Left renal pelvis (tissue), 4 donors: ENCODE data around the gene AK3. TPM values are rescaled to one million over a fixed set of nuclear protein-coding genes. Genes with fewer than 3 reads are reported as not detected.

Experiments
- DNase-seq, 4 donors: peaks; one replicate each; pipeline ENCODE4 v3.0.0-alpha.2; 2013; ENCODE audit warnings: low read depth in 4 of 4, low spot score in 3 of 4
- polyA plus RNA-seq, 4 donors: library from polyadenylated mRNA; unstranded; fragments of 120-200 nt; gene quantifications; one replicate each; pipeline ENCODE4 v1.2.1, GENCODE V29; 2013; ENCODE audit not compliant: insufficient read length in 4 of 4

AK3 gene
- polyA plus RNA-seq, 4 donors, result 76.7 to 120 (median 108) TPM

GRCh38 chr9:4713849-4714248 is 27.2 kb downstream of the AK3 start:
- no peak for DNase-seq

- no peak for DNase-seq
Observed at GRCh38 chr9:4709380-4709779, 31.6 kb downstream of the AK3 start.

GRCh38 chr9:4706971-4707622 is 33.9 kb downstream of the AK3 start:
- DNase-seq, result no peak

GRCh38 chr9:4706021-4706420 is 35.0 kb downstream of the AK3 start:
- DNase-seq, result no peak

DNA sequence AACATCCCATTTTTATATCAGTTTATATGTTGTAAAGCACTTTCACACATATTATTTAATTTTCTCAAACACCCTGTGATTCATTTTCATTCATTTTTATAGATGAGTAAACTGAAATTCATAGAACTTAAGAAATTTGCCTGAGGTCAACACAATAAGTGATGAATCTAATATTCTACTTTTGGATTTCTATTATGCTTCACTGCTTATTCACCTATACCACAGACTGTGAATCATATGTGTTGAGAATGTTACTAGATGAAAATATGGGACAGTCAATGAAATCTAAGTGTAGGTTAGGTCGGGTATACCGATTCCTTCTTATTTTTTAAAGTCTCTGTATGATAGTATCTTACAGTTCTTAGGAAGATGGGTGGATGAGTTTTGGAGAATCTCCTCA is 36.9 kb downstream of the AK3 start:
- no peak for DNase-seq

DNA sequence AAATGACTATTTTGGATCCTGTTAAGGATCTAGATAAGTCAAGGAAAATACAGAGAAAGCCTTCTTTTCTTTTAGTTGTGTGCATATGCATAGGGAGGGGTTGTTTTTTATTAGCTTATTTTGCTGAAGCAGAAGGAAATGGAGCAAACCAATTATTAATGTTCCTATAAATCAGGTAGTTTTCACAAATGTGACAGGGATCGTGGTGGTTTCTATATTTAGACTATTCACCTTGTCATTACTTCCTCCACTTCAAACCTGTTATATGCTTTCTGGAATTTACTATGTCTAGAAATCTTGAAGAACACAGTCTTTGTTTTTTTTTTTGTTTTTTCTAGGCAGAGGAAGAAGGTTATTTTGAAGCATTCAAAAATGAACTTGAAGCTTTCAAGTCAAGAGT is 39.5 kb downstream of the AK3 start:
- no peak for DNase-seq

- no peak for DNase-seq
Observed at GRCh38 chr9:4700932-4701331, 40.1 kb downstream of the AK3 start.

DNA sequence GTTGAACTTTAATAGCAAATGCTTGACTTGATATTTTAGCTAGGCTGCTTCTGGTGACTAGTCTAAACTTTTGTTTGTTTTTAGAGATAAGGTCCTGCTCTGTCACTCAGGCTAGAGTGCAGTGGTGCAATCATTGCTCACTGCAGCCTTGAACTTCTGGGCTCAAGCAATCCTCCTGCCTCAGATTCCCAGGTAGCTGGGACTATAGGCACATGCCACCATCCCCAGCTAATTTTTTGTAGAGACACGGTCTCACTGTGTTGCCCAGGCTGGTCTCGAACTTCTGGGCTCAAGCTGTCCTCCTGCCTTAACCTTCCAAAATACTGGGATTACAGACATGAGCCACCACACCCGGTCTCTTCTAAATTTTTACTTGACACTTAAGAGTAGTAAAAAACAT is 40.9 kb downstream of the AK3 start:
- DNase-seq, result no peak

GRCh38 chr9:4691795-4692194 is 49.2 kb downstream of the AK3 start:
- DNase-seq, result no peak

- no peak for DNase-seq
Observed at GRCh38 chr9:4690144-4690543, 50.9 kb downstream of the AK3 start.

DNA sequence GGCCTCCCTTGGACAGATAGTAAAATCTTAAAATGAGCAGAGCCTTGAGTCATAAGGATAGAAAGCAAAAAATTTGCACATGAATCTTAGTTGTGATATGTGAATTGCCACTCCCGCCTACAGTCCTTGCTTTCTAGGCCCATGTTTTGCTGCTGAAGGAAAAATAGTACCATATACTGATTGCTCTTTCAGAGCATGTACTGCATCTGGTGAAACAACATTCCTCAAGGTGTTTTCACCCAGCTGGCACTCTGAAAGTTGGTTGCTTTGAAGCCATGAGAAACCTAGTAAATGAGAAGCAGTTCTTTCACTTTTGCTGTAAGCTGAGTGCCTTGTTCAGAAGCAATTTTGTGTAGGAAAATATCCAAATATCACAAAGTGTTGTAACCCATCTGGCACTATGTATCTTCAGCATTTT is 51.3 kb downstream of the AK3 start:
- no peak for DNase-seq

GRCh38 chr9:4689021-4689420 is 52.0 kb downstream of the AK3 start:
- DNase-seq, result no peak

- DNase-seq, result no peak
Observed at GRCh38 chr9:4686584-4686983, 54.4 kb downstream of the AK3 start.

DNA sequence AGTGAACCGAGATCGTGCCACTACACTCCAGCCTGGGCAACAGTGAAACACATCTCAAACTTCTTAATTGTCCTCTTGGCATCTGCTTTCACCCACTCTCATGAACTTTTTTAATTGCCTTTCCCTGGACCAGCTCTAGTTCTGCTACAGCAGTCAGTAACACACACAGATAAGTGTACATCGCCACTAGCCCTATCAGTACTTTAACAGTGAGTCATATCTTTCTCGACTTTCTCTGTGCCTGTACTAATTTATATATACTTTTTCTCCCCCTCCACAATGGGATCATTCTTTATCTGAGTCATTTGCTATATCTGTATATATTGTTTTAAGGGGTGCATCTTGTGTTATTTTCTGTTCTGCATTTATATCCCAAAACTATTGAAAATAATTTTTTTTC is 54.9 kb downstream of the AK3 start:
- DNase-seq, result no peak

- DNase-seq, result no peak
Observed at GRCh38 chr9:4684820-4685219, 56.2 kb downstream of the AK3 start.

DNA sequence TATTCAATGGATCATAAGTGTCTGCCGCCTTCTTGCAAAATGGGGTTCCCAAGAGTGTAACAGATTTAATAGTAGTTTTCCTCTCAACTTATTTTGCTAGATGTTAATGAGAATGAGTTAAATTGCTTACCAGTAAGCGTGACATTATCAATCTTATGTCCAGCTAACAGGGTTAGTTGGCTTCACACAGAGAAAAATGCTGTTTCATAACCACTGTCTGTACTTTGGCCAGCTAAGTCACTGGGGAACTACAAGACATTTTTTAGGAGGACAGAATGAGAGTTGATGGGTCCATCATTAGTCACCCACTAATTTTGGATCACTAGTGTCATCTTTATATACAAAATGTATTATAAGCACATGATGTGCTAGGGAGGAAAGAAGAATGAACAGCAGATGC is 60.3 kb downstream of the AK3 start:
- DNase-seq, result no peak

DNA sequence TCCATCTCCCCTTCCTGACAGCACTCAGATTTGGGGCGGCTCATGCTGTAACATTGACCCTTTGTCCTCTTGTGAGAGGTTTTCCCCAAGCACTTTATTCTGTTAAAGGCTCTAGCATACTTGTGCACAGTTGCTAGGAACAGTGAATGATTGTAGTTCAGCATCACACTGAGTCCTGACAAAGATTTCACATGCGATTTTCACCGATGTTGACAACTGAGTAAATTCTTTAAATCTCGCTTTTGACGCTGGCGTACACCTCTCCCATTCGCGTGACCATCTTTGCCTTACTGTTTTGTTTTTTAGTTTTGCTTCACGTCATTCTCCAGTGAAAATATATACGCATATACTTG is 60.9 kb downstream of the AK3 start:
- no peak for DNase-seq

- DNase-seq, result peak; percentile 90 to 94 (median 92)
Observed at GRCh38 chr9:4679268-4680172, 61.5 kb downstream of the AK3 start, which contains the start of gene CDC37L1. CDC37L1 (plus strand) TSS chr9:4679569; CDS start chr9:4679768, 199 bp downstream.

DNA sequence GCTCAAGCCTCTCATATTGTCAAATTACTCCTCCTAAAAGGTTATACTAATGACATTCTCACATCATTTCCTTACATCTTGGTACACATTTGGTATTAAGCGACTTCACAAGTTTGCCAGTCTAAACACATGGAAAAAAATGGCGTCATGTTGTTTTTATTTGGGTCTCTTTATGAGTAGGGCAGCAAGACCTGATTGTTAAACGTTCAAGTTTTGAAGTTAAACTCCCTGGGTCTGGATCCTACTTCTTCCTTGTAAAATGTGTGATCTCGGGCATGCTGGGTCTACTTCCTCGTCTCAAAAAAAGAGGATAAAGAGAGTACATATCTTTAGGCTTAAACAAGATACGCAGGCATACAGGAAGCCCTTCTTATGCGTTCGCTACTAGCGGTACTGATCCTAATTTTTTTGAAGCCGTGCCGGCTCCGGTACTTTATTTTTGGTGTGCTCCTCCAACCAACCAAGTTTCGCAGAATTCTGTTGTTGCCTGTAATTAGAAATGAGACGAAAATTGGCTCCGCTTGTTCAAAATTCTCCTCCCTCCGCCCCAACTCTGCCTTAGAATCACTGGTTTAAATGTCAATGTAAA is 62.2 kb downstream of the AK3 start:
- peak in 1 of 4 donors; percentile 50 for DNase-seq

GRCh38 chr9:4677392-4677791 is 63.6 kb downstream of the AK3 start:
- DNase-seq, result no peak

- DNase-seq, result no peak
Observed at GRCh38 chr9:4674783-4675182, 66.2 kb downstream of the AK3 start.

DNA sequence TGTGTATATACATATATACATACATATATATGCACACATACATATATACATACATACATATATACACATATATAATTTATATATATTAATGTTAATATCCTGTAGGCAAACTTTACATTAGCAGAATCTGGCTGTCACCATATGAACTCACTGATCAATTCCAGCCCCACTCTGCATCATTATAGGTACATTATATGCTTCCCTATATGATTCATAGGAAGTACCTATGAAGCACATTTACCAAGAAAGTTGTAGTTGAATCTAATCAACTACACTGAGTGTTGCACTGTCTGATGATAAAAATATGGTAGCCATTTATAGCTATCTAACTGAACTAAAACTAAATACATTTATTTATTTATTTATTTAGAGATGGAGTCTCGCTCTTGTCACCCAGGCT is 69.3 kb downstream of the AK3 start:
- DNase-seq, result no peak
